SK-N-SH treated with all-trans-retinoic acid at 6 μM for 48 hours (cell line): ENCODE data around the gene DGKZ.

ENCODE experiments used
- ARNTL ChIP-seq: fragments of 450-650 bp; formaldehyde crosslinking; IDR thresholded peaks from 2 replicates; pipeline ENCODE4 v1.5.0; 2020; ENCODE audit warnings: low read depth, mild to moderate bottlenecking, moderate library complexity, borderline replicate concordance
- CSDC2 ChIP-seq: fragments of 250-450 bp; sonication (Bioruptor Pico); IDR thresholded peaks from 2 replicates; pipeline ENCODE4 v1.5.0; 2020; ENCODE audit warnings: mild to moderate bottlenecking, moderate library complexity
- OSR1 ChIP-seq: fragments of 250-450 bp; sonication (Bioruptor Pico); IDR thresholded peaks from 2 replicates; pipeline ENCODE4 v1.8.0; 2022; ENCODE audit warnings: moderate library complexity, mild to moderate bottlenecking, inconsistent platforms
- PPARA ChIP-seq: fragments of 250-450 bp; sonication (Bioruptor Pico); IDR thresholded peaks from 2 replicates; pipeline ENCODE4 v1.5.0; 2020; ENCODE audit warnings: mild to moderate bottlenecking, borderline replicate concordance
- TOX ChIP-seq: fragments of 250-450 bp; sonication (Bioruptor Pico); IDR thresholded peaks from 2 replicates; pipeline ENCODE4 v1.8.0; 2021; ENCODE audit warnings: mild to moderate bottlenecking, moderate library complexity, borderline replicate concordance
- ZFP30 ChIP-seq: fragments of 450-650 bp; formaldehyde crosslinking; IDR thresholded peaks from 2 replicates; pipeline ENCODE4 v1.5.0; 2022; ENCODE audit warnings: mild to moderate bottlenecking, moderate library complexity
- ZNF70 ChIP-seq: fragments of 450-650 bp; formaldehyde crosslinking; IDR thresholded peaks from 2 replicates; pipeline ENCODE4 v1.5.0; 2020; ENCODE audit warnings: mild to moderate bottlenecking, moderate library complexity
- ZNF8 ChIP-seq: fragments of 450-650 bp; formaldehyde crosslinking; IDR thresholded peaks from 2 replicates; pipeline ENCODE4 v1.5.0; 2020; ENCODE audit warnings: mild to moderate bottlenecking, moderate library complexity
- TF ChIP-seq, protein P1 (sequence below): fragments of 250-450 bp; sonication (Bioruptor Pico); IDR thresholded peaks from 2 replicates; pipeline ENCODE4 v1.5.1; 2021; ENCODE audit warnings: mild to moderate bottlenecking, moderate library complexity
- TF ChIP-seq, protein P2 (sequence below): fragments of 250-450 bp; sonication (Bioruptor Pico); IDR thresholded peaks from 2 replicates; pipeline ENCODE4 v1.5.1; 2020; ENCODE audit warnings: low read depth, mild to moderate bottlenecking, moderate library complexity
- TF ChIP-seq, protein P3 (sequence below): fragments of 250-450 bp; sonication (Bioruptor Pico); IDR thresholded peaks from 2 replicates; pipeline ENCODE4 v1.5.0; 2020; ENCODE audit warnings: mild to moderate bottlenecking, moderate library complexity

DNA sequence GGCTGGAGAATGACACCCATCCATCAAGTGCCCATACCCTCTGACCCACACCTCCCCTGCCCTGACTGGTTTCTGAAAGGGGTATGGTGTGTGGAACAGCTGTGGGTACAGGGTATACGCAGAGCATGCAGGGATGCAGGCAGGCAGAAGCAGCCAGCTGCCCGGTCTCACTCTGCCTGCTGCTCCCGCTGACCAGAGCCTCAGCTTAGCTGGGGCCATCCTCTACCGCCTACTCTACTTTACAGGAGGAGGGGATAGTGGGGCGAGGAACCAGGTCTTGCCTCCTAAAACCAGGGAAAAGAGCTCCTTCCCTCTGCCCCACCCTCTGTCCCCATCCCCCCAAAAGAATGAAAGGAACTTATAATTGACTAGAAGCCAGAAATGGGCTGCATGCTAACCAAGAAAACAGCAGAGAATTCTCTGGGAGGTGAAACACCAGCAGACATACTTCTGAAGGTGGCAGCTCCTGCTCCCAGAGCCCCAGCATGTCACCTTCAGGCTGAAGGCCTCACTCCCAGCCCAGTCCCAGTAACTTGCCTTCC is 57.3 kb downstream of the DGKZ start:
- TF ChIP-seq, protein P1, sequence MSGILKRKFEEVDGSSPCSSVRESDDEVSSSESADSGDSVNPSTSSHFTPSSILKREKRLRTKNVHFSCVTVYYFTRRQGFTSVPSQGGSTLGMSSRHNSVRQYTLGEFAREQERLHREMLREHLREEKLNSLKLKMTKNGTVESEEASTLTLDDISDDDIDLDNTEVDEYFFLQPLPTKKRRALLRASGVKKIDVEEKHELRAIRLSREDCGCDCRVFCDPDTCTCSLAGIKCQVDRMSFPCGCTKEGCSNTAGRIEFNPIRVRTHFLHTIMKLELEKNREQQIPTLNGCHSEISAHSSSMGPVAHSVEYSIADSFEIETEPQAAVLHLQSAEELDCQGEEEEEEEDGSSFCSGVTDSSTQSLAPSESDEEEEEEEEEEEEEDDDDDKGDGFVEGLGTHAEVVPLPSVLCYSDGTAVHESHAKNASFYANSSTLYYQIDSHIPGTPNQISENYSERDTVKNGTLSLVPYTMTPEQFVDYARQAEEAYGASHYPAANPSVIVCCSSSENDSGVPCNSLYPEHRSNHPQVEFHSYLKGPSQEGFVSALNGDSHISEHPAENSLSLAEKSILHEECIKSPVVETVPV (CRISPR knock-in tag) = no peak
- no peak for TF ChIP-seq CSDC2
- TF ChIP-seq TOX = no peak
- no peak for TF ChIP-seq ZNF8 (CRISPR knock-in tag)
- TF ChIP-seq ZFP30 = no peak
- TF ChIP-seq, protein P2, sequence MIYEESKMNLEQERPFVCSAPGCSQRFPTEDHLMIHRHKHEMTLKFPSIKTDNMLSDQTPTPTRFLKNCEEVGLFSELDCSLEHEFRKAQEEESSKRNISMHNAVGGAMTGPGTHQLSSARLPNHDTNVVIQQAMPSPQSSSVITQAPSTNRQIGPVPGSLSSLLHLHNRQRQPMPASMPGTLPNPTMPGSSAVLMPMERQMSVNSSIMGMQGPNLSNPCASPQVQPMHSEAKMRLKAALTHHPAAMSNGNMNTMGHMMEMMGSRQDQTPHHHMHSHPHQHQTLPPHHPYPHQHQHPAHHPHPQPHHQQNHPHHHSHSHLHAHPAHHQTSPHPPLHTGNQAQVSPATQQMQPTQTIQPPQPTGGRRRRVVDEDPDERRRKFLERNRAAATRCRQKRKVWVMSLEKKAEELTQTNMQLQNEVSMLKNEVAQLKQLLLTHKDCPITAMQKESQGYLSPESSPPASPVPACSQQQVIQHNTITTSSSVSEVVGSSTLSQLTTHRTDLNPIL (CRISPR knock-in tag) = no peak
- TF ChIP-seq ZNF70 = no peak
- no peak for TF ChIP-seq ARNTL (CRISPR knock-in tag)
- TF ChIP-seq PPARA (CRISPR knock-in tag) = no peak
- TF ChIP-seq OSR1 (CRISPR knock-in tag) = no peak
- TF ChIP-seq, protein P3, sequence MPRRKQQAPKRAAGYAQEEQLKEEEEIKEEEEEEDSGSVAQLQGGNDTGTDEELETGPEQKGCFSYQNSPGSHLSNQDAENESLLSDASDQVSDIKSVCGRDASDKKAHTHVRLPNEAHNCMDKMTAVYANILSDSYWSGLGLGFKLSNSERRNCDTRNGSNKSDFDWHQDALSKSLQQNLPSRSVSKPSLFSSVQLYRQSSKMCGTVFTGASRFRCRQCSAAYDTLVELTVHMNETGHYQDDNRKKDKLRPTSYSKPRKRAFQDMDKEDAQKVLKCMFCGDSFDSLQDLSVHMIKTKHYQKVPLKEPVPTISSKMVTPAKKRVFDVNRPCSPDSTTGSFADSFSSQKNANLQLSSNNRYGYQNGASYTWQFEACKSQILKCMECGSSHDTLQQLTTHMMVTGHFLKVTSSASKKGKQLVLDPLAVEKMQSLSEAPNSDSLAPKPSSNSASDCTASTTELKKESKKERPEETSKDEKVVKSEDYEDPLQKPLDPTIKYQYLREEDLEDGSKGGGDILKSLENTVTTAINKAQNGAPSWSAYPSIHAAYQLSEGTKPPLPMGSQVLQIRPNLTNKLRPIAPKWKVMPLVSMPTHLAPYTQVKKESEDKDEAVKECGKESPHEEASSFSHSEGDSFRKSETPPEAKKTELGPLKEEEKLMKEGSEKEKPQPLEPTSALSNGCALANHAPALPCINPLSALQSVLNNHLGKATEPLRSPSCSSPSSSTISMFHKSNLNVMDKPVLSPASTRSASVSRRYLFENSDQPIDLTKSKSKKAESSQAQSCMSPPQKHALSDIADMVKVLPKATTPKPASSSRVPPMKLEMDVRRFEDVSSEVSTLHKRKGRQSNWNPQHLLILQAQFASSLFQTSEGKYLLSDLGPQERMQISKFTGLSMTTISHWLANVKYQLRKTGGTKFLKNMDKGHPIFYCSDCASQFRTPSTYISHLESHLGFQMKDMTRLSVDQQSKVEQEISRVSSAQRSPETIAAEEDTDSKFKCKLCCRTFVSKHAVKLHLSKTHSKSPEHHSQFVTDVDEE = no peak
